K562 (cell line): ENCODE results near the gene TTC5. TPM values are rescaled to one million over a fixed set of nuclear protein-coding genes. Genes with fewer than 3 reads are reported as not detected.
"Not testable (repeated sequence)": the region's sequence is repeated elsewhere in the genome, so short reads cannot be mapped to it uniquely, and the experiment has no call there.

Experiments
- ATAC-seq: fragments of 200-7000 bp; cut with Tn5 transposase; 3 replicates; pipeline ENCODE4 v1.9.1; 2020; ENCODE audit warnings: moderate library complexity
- BruUV-seq: library from RNA; stranded (reverse); fragments of 400-500 nt; replicated peaks from 2 replicates; lab custom pipeline; 2021; lab: Mats Ljungman, UMichigan
- CTCF ChIA-PET: fragments of 300-600 bp; formaldehyde crosslinking; extraction: SDS; loops from one replicate; lab custom pipeline; 2021; ENCODE audit warnings: low intra/inter-chr PET ratio; lab: Yijun Ruan, JAX
- POLR2A ChIA-PET: fragments of 300-600, 350-650 bp; sonication (Branson Sonifier 250); formaldehyde crosslinking; extraction: SDS; loops from one replicate; lab custom pipeline; 2021; ENCODE audit warnings: antibody characterized with exemption, inconsistent platforms; lab: Yijun Ruan, JAX
- DNase-seq, 4 experiments: peaks; one replicate each; pipeline versions ENCODE4 v3.0.0 to v3.0.0-alpha.2; 2011 to 2018; ENCODE audit warnings: low spot score in 3 of 4, mixed read lengths in 3 of 4; ENCODE audit errors: extremely low read depth in 1 of 4
- FAIRE-seq: peaks from 2 replicates; lab custom pipeline; 2011; peaks lifted over from hg19 to GRCh38; lab: Jason Lieb, UNC
- H2AFZ ChIP-seq: 2 replicates; pipeline ENCODE4 v1.6.0; 2011; ENCODE audit warnings: low read depth, low read length, control low read depth, inconsistent platforms
- H3K27ac ChIP-seq: fragments of 200-600 bp; 3 replicates; pipeline ENCODE4 v1.8.0; 2011; ENCODE audit warnings: low read depth, mild to moderate bottlenecking, control low read depth, inconsistent platforms, low read length, moderate library complexity, mixed read lengths; ENCODE audit errors: extremely low read depth
- H3K27me3 ChIP-seq, 2 experiments: fragments of 300-600 bp in 1 of 2; 2 replicates in 1 of 2; 3 replicates in 1 of 2; pipeline versions ENCODE4 v1.6.0 to v1.8.0; 2011; ENCODE audit warnings: inconsistent platforms in 2 of 2, low read length in 2 of 2, mild to moderate bottlenecking in 1 of 2, mixed read lengths in 1 of 2, moderate library complexity in 1 of 2; ENCODE audit not compliant: control insufficient read depth in 2 of 2, insufficient read depth in 2 of 2
- H3K36me3 ChIP-seq: fragments of 300-600 bp; 3 replicates; pipeline ENCODE4 v1.8.0; 2011; ENCODE audit warnings: mild to moderate bottlenecking, low read length, inconsistent platforms; ENCODE audit not compliant: control insufficient read depth, insufficient read depth
- H3K4me1 ChIP-seq, 2 experiments: fragments of 200-600 bp in 1 of 2; replicated peaks in 1 of 2; 2 replicates in 1 of 2; 3 replicates in 1 of 2; pipeline versions ENCODE4 v1.5.1 to v1.8.0; 2011; ENCODE audit warnings: inconsistent platforms in 2 of 2, low read length in 2 of 2, mild to moderate bottlenecking in 1 of 2, mixed read lengths in 1 of 2, moderate library complexity in 1 of 2; ENCODE audit not compliant: control insufficient read depth in 2 of 2, insufficient read depth in 2 of 2
- H3K4me2 ChIP-seq: 2 replicates; pipeline ENCODE4 v1.6.1; 2011; ENCODE audit warnings: low read length, control low read depth, inconsistent platforms, mixed read lengths; ENCODE audit not compliant: insufficient read depth
- H3K4me3 ChIP-seq: fragments of 200-600 bp; sonication (generic), shearing (Covaris generic); 2 replicates; pipeline ENCODE4 v1.5.1; 2016; ENCODE audit warnings: control low read depth, inconsistent platforms
- H3K79me2 ChIP-seq: fragments of 200-600 bp; 3 replicates; pipeline ENCODE4 v1.8.0; 2011; ENCODE audit warnings: low read length, inconsistent platforms; ENCODE audit not compliant: control insufficient read depth, insufficient read depth
- H3K9ac ChIP-seq, 2 experiments: 2 replicates each; pipeline versions ENCODE4 v1.6.0 to v1.6.1; 2011; ENCODE audit warnings: low read depth in 2 of 2, low read length in 2 of 2, control low read depth in 1 of 2, inconsistent platforms in 1 of 2, mild to moderate bottlenecking in 1 of 2, mixed read lengths in 1 of 2; ENCODE audit not compliant: insufficient read depth in 1 of 2
- H3K9me1 ChIP-seq: one replicate; pipeline ENCODE4 v1.6.0; 2011; ENCODE audit warnings: inconsistent platforms, mild to moderate bottlenecking, low read length, moderate library complexity; ENCODE audit not compliant: control insufficient read depth, insufficient read depth
- H3K9me3 ChIP-seq: replicated peaks from 2 replicates; pipeline ENCODE4 v1.5.1; 2011; ENCODE audit warnings: low read depth, low read length, inconsistent platforms; ENCODE audit not compliant: control insufficient read depth, insufficient read depth
- H4K20me1 ChIP-seq: replicated peaks from 2 replicates; pipeline ENCODE4 v1.6.1; 2011; ENCODE audit warnings: low read length, inconsistent platforms, mixed read lengths; ENCODE audit not compliant: control insufficient read depth, insufficient read depth
- BCOR ChIP-seq: fragments of 450-650 bp; IDR thresholded peaks from 2 replicates; pipeline ENCODE4 v1.6.1; 2016
- C11orf30 ChIP-seq: fragments of 450-650 bp; IDR thresholded peaks from 2 replicates; pipeline ENCODE4 v1.6.1; 2016; ENCODE audit warnings: low read depth, mild to moderate bottlenecking
- CEBPG ChIP-seq, 3 experiments: fragments of 200-800 bp in 1 of 3; sonication (Bioruptor generic) in 1 of 3; sonication (generic) in 1 of 3; formaldehyde crosslinking in 1 of 3; IDR thresholded peaks in 2 of 3; conservative IDR thresholded peaks in 1 of 3; 2 replicates each; pipeline versions ENCODE4 v1.6.1 to v1.8.0; 2016 to 2022; ENCODE audit warnings: missing compliant biosample characterization in 2 of 3, missing genetic modification characterization in 2 of 3, mild to moderate bottlenecking in 1 of 3, missing genetic modification reagents in 1 of 3
- MLLT1 ChIP-seq, 2 experiments: fragments of 450-650 bp; IDR thresholded peaks; 2 replicates each; pipeline ENCODE4 v1.6.1; 2016
- POLR3A ChIP-seq: IDR thresholded peaks from 2 replicates; pipeline ENCODE4 v1.6.1; 2011; ENCODE audit warnings: borderline replicate concordance, mild to moderate bottlenecking, moderate library complexity; ENCODE audit not compliant: insufficient read length, insufficient read depth; ENCODE audit errors: extremely low read depth
- TBP ChIP-seq: optimal IDR thresholded peaks from 2 replicates; pipeline ENCODE3; 2011; ENCODE audit warnings: low read depth, low read length, improper control_type of control experiment
- ZNF282 ChIP-seq: sonication (generic); formaldehyde crosslinking; IDR thresholded peaks from 2 replicates; pipeline ENCODE4 v1.8.1; 2023; ENCODE audit warnings: missing genetic modification reagents
- WGBS: fragments of 100-300 bp; shearing (Covaris generic); methylation state at CpG from one replicate; pipeline ENCODE4 v1.1.6; 2016; ENCODE audit warnings: low coverage, mixed read lengths; ENCODE audit not compliant: insufficient coverage; ENCODE audit errors: missing lambda C conversion rate; 5-methylcytosine and 5-hydroxymethylcytosine counted together
- in situ Hi-C: fragments of 300-500 bp; cut with MboI; formaldehyde crosslinking; loops from 4 replicates; pipeline ENCODE4 v1.15.0; 2018; ENCODE audit warnings: inconsistent platforms, mixed read lengths
- intact Hi-C: fragments of 100-400 bp; cut with micrococcal nuclease; formaldehyde crosslinking; loops from 2 replicates; pipeline ENCODE4 v1.14.2; 2022
- polyA plus RNA-seq, 8 experiments: library from polyadenylated mRNA; depleted of rRNA in 4 of 8; stranded (reverse) in 5 of 8; unstranded in 3 of 8; fragments of >200 nt; fragmentation: Nextera tagmentation in 2 of 8; fragmentation: Illumina TruSeq in 1 of 8; extraction: Ambion mirVana in 2 of 8; extraction: Trizol in 1 of 8; gene quantifications; 2 replicates each; pipeline versions ENCODE4 v1.2.1 to v1.2.3, GENCODE V29; 2011 to 2014; ENCODE audit warnings: inconsistent platforms in 1 of 8, missing spikeins in 1 of 8
- total RNA-seq, 7 experiments: library from RNA; depleted of rRNA in 6 of 7; stranded (reverse); fragments of >200 nt in 6 of 7; fragmentation: Illumina TruSeq in 2 of 7; extraction: Trizol in 2 of 7; gene quantifications; 2 replicates each; pipeline versions ENCODE4 v1.2.1 to v1.2.3, GENCODE V29; 2011 to 2021; ENCODE audit warnings: low replicate concordance in 1 of 7

The TTC5 gene
- total and polyA plus RNA-seq, 9 of the 15 experiments (the other 6 are each of a cell fraction or from before 2014, with no cell fraction given): 4.8 to 17.1 (median 7.5) TPM

GRCh38 chr14:20341646-20342045 lies 35.9 kb upstream of the TTC5 start:
- H3K36me3 ChIP-seq: peaks cover 19% of the 10 kb centered on the region
- peaks cover 0 to 4% of the 10 kb centered on the region in 2 experiments; a peak in 2 of 5 replicates for H3K4me1 ChIP-seq
- intact Hi-C loops: loop anchor here (2.0 to 5.0 kb wide), 3 partner anchors 15 to 341 kb away; partner anchors contain the start of genes RNASE4 and TEP1
- CTCF ChIA-PET: no interaction called here
- peak overlapping the region; percentile 90; the same call in 2 of the 3 replicates for H3K27ac ChIP-seq
- peak overlapping the region; percentile 50 for H3K4me3 ChIP-seq
- no peaks in the 10 kb centered on the region for H4K20me1 ChIP-seq
- 4% methylated on average over 2 of the region's 2 CpGs for WGBS
- no peaks in the 10 kb centered on the region for H3K27me3 ChIP-seq
- no peaks in the 10 kb centered on the region for H3K9me1 ChIP-seq
- H3K9ac ChIP-seq: peak overlapping the region in 1 of 2 experiments; percentile 95; a peak in 3 of 4 replicates
- H3K79me2 ChIP-seq: peaks cover 16% of the 10 kb centered on the region
- no peak for TF ChIP-seq CEBPG (CRISPR knock-in tag; IDR thresholded peaks at IDR 0.05)
- peak in 1 of 2 experiments; percentile 22; a peak in 1 of 4 replicates for TF ChIP-seq CEBPG (tag; conservative IDR thresholded peaks at IDR 0.05 in 1 of 2, IDR thresholded peaks at IDR 0.05 in 1 of 2)
- TF ChIP-seq ZNF282: no peak
- no peak for TF ChIP-seq C11orf30
- TF ChIP-seq, all 486 proteins: peak for 1
- in situ Hi-C loops: no loop called here
- DNase-seq (no peak), FAIRE-seq (no peak), ATAC-seq (no peak)
- Histone ChIP-seq H3K9me3 (no peaks in the 10 kb centered on the region), H2AFZ (peak overlapping the region; percentile 56), H3K4me2 (peak overlapping the region; percentile 68; the same call in 1 of the 2 replicates)
- BruUV-seq: no TSS peak
- POLR2A ChIA-PET: interaction anchor here (0.7 to 2.8 kb wide), 3 partner anchors 9 to 134 kb away, joined by 3 to 11 read pairs (median 5); partner anchors contain the start of gene PNP

GRCh38 chr14:20341032-20341431 lies 35.3 kb upstream of the TTC5 start:
- H4K20me1 ChIP-seq, H3K9me1 ChIP-seq, H3K27me3 ChIP-seq, H3K4me3 ChIP-seq, in situ Hi-C loops, H3K9me3 ChIP-seq, FAIRE-seq, ATAC-seq, CTCF ChIA-PET: not testable (repeated sequence)
- POLR2A ChIA-PET: interaction anchor here (1.2 to 2.8 kb wide), 2 partner anchors 9 to 129 kb away, joined by 5 to 11 read pairs; partner anchors contain the start of gene PNP
- DNase-seq: peak in 1 of 4 experiments; percentile 35
- Histone ChIP-seq H3K79me2 (peaks cover 16% of the 10 kb centered on the region), H3K9ac (peak overlapping the region in 1 of 2 experiments; percentile 95; a peak in 2 of 4 replicates), H3K27ac (peak overlapping the region; percentile 90), H3K36me3 (peaks cover 13% of the 10 kb centered on the region)
- intact Hi-C loops: loop anchor here (5.0 kb wide), 2 partner anchors 71 to 341 kb away; partner anchors contain the start of genes RNASE4 and TEP1
- 40% methylated on average over 1 of the region's 4 CpGs for WGBS
- BruUV-seq: TSS peak; percentile 13
- TF ChIP-seq POLR3A: peak; percentile 46
- peak in 1 of 2 experiments; percentile 37; a peak in 1 of 4 replicates for TF ChIP-seq MLLT1 (IDR thresholded peaks at IDR 0.05)
- TF ChIP-seq TBP: peak; percentile 32
- peak; percentile 36; the same call in 1 of the 2 replicates for TF ChIP-seq BCOR
- TF ChIP-seq, all 486 proteins: peak for 4; not testable (repeated sequence) for 482
- peak overlapping the region; percentile 68 for H3K4me2 ChIP-seq
- H2AFZ ChIP-seq: peak overlapping the region; percentile 56
- not testable (repeated sequence) for H3K4me1 ChIP-seq
